Brain microvascular endothelial cell (primary cell): ENCODE measurements around the gene ZNF77.

ENCODE experiments used
- DNase-seq: peaks from one replicate; pipeline ENCODE4 v3.0.0-alpha.2; 2020
- H3K27ac ChIP-seq: fragments of 250-450 bp; sonication (Bioruptor Pico); 2 replicates; pipeline ENCODE4 v1.5.1; 2020; ENCODE audit warnings: mild to moderate bottlenecking, moderate library complexity
- H3K27me3 ChIP-seq: fragments of 250-450 bp; sonication (Bioruptor Pico); replicated peaks from 2 replicates; pipeline ENCODE4 v1.5.1; 2020; ENCODE audit warnings: mild to moderate bottlenecking
- H3K36me3 ChIP-seq: fragments of 250-450 bp; sonication (Bioruptor Pico); replicated peaks from 2 replicates; pipeline ENCODE4 v1.5.1; 2020; ENCODE audit warnings: mild to moderate bottlenecking
- H3K4me3 ChIP-seq: 2 replicates; pipeline ENCODE4 v1.5.1; 2011; ENCODE audit warnings: low read depth, mild to moderate bottlenecking, control low read depth, low read length, moderate library complexity
- in situ Hi-C: cut with HindIII; loops from 2 replicates; pipeline ENCODE4 v1.10.0; 2017; ENCODE audit warnings: low sequenced_read_pairs, low pct_ligation_motif_present
- TF ChIP-seq, protein P1 (sequence below): IDR thresholded peaks from 2 replicates; pipeline ENCODE4 v1.5.1; 2011; ENCODE audit warnings: low read depth, mild to moderate bottlenecking, moderate library complexity, low read length, control low read depth, inconsistent platforms; ENCODE audit errors: missing control alignments

ZNF77 gene

DNA sequence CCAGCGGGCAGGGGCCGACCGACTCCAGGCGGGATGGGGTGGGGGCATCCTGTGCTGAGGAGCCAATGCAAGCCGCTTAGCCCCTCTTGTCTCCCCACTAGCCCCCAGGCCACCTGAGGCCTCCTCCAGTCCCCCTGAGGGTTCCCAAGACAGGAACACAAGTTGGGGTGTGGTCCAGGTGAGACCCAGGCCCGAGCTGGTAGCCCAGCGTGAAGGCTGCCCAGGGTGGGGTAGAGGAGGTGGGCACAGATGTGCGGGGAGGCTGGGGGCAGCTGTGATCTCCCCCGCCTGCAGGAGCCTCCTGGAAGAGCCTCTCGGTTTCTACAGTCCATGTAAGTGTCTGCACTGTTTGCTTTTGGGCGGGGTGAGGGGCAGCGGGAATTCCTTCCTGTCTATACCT is 43.0 kb upstream of the ZNF77 start:
- DNase-seq: no peak
- H3K27me3 ChIP-seq: peaks cover 17% of the 10 kb centered on the region
- no peak overlapping the region for H3K27ac ChIP-seq
- TF ChIP-seq, protein P1, sequence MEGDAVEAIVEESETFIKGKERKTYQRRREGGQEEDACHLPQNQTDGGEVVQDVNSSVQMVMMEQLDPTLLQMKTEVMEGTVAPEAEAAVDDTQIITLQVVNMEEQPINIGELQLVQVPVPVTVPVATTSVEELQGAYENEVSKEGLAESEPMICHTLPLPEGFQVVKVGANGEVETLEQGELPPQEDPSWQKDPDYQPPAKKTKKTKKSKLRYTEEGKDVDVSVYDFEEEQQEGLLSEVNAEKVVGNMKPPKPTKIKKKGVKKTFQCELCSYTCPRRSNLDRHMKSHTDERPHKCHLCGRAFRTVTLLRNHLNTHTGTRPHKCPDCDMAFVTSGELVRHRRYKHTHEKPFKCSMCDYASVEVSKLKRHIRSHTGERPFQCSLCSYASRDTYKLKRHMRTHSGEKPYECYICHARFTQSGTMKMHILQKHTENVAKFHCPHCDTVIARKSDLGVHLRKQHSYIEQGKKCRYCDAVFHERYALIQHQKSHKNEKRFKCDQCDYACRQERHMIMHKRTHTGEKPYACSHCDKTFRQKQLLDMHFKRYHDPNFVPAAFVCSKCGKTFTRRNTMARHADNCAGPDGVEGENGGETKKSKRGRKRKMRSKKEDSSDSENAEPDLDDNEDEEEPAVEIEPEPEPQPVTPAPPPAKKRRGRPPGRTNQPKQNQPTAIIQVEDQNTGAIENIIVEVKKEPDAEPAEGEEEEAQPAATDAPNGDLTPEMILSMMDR: no peak
- in situ Hi-C loops: no loop called here
- no peak overlapping the region for H3K4me3 ChIP-seq
- no peaks in the 10 kb centered on the region for H3K36me3 ChIP-seq

DNA sequence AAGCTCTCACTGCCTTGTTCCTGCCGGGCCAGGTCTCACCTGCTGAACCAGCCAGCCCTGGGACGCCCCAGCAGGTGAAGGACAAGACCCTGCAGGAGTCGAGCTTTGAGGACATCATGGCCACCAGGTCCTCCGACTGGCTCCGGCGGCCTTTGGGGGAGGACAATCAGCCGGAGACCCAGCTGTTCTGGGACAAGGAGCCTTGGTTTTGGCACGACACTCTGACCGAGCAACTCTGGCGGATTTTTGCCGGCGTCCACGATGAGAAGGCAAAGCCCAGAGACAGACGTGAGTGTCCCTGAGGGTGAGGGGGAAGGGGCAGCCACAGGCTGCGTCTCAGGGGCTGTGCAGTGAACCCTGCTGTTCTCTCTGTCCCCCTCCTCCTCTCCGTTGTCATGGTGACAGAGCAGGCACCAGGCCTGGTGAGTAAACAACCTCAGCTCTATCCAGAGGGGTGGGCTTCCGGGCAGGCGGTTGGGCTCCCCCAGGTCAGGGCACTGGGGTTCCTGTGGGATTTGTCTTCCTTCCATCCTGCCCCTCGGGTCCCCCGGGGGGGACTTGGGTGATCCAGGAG is 42.3 kb upstream of the ZNF77 start:
- Histone ChIP-seq H3K4me3 (no peak overlapping the region), H3K27me3 (peaks cover 17% of the 10 kb centered on the region), H3K36me3 (no peaks in the 10 kb centered on the region), H3K27ac (no peak overlapping the region)
- TF ChIP-seq, protein P1: no peak
- DNase-seq: no peak
- in situ Hi-C loops: no loop called here

GRCh38 chr19:2984215-2984528 is 39.4 kb upstream of the ZNF77 start:
- in situ Hi-C loops: no loop called here
- DNase-seq: no peak
- H3K36me3 ChIP-seq: no peaks in the 10 kb centered on the region
- TF ChIP-seq, protein P1: no peak
- peak overlapping the region; percentile 45 for H3K4me3 ChIP-seq
- no peak overlapping the region for H3K27ac ChIP-seq
- peaks cover 17% of the 10 kb centered on the region for H3K27me3 ChIP-seq

DNA sequence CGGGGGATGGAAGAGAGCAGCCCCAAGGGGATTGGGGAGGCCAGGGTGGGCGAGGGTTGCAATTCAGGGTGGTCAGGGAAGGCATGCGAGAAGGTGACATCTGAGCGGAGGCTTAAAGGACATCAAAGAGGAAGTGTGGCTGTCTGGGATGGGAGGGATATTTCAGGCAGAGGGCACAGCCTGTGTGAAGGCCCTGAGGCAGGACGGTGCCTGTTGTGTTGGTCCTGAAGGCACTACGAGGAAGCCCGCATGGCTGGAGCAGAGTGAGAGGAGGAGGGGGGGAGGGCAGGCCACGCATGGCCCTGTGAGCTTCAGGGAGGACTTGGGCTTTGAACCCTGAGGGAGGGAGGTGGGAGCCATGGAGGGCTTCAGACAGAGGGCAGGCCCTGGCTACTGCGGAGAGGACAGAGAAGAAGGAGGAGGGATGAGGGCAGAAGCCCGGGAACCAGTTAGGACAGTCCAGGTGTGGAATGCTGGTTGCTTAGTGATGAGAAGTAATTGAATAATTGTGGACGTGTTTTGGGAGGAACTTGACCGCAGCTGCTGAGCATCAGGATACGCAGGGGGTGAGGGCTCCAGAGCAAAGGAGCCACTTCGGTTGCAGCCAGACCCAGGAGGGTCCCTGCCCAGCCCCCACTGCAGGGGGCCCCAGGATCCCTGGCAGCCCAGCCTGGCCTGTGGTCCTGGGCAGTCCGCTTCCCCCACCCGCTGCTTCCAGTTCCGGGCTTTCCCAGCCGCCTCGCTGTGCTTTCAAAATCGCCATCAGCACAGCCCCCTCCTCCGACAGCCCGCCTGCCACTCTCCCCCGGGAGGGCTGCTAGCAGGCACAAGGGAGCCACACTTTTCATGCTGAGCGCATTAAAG is 38.8 kb upstream of the ZNF77 start:
- TF ChIP-seq, protein P1: no peak
- Histone ChIP-seq H3K27ac (no peak overlapping the region), H3K36me3 (no peaks in the 10 kb centered on the region), H3K4me3 (peak overlapping the region; percentile 45), H3K27me3 (peaks cover 17% of the 10 kb centered on the region)
- DNase-seq: no peak
- in situ Hi-C loops: no loop called here

DNA sequence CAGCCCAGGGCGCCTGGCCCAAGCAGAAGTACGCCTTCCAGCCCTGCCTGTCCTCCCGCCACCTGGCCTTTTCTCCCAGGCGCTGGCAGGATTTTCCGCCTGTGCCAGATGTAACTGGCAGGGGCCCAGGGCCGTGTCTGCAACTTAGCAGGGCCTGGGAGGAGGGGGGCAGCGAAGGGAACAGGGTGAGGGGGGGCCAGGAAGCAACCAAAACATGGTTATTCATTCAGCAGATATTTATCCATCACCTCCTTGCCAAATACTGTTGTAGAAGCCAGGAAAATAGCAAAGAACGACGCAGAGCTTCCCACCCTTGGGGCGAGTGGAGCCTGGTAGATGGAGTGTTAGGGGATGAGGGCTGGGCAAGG is 38.2 kb upstream of the ZNF77 start:
- Histone ChIP-seq H3K27me3 (peaks cover 17% of the 10 kb centered on the region), H3K36me3 (no peaks in the 10 kb centered on the region), H3K27ac (no peak overlapping the region), H3K4me3 (no peak overlapping the region)
- no peak for DNase-seq
- in situ Hi-C loops: no loop called here
- TF ChIP-seq, protein P1: no peak
